Choroid plexus epithelial cell (primary cell): ENCODE measurements around the gene KRTAP12-2.
"Not testable (repeated sequence)": the region's sequence is repeated elsewhere in the genome, so short reads cannot be mapped to it uniquely, and the experiment has no call there.

Experiments used
- DNase-seq: peaks from one replicate; pipeline ENCODE4 v3.0.0-alpha.2; 2010; ENCODE audit warnings: low read depth
- H3K4me3 ChIP-seq: 2 replicates; pipeline ENCODE4 v1.5.1; 2011; ENCODE audit warnings: low read depth, mild to moderate bottlenecking, control low read depth, low read length, moderate library complexity
- TF ChIP-seq, protein P1 (sequence below): conservative IDR thresholded peaks from 2 replicates; pipeline ENCODE4 v1.5.1; 2011; ENCODE audit warnings: low read depth, mild to moderate bottlenecking, control low read depth, inconsistent platforms, low read length, moderate library complexity

KRTAP12-2 gene

DNA sequence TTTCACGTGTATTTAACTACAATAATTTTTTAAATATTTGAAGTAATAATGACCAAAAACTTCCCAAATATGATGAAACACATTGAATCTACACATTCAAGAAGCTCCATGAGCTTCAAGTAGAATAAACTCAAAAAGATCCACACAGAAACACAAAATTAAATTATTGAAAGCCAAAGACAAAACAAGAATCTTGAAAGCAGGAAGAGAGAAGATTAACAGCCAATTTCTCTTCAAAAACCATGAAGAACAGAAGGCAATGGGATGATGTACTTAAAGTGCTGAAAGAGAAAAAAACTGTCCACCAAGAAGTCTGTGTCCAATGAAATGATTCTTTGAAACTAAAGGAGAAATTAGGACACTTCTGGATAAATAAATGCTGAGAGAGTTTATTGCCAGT lies 34.7 kb downstream of the KRTAP12-2 start:
- TF ChIP-seq, protein P1, sequence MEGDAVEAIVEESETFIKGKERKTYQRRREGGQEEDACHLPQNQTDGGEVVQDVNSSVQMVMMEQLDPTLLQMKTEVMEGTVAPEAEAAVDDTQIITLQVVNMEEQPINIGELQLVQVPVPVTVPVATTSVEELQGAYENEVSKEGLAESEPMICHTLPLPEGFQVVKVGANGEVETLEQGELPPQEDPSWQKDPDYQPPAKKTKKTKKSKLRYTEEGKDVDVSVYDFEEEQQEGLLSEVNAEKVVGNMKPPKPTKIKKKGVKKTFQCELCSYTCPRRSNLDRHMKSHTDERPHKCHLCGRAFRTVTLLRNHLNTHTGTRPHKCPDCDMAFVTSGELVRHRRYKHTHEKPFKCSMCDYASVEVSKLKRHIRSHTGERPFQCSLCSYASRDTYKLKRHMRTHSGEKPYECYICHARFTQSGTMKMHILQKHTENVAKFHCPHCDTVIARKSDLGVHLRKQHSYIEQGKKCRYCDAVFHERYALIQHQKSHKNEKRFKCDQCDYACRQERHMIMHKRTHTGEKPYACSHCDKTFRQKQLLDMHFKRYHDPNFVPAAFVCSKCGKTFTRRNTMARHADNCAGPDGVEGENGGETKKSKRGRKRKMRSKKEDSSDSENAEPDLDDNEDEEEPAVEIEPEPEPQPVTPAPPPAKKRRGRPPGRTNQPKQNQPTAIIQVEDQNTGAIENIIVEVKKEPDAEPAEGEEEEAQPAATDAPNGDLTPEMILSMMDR: no peak
- DNase-seq: no peak

DNA sequence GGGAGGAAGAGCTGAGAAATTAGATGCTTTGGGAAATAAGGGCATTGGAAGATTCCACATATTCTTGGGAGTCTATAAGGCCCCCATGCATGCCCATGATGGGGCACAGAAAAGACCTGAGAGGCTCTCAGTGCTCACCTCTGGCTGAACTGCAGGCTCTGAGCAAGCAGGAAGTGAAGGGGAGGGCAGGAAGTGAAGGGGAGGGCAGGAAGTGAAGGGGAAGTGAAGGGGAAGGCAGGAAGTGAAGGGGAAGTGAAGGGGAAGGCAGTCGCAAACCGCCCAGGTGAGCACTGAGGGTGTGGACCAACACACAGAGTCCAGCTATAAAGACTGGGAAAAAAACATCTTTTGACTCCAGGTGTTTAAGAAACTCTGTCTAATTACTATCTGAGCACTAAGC lies 36.3 kb downstream of the KRTAP12-2 start:
- DNase-seq: no peak
- TF ChIP-seq, protein P1: no peak
- no peak overlapping the region for H3K4me3 ChIP-seq

More for the DNA sequence above, 34.7 kb downstream of the KRTAP12-2 start:
- H3K4me3 ChIP-seq: no peak overlapping the region

DNA sequence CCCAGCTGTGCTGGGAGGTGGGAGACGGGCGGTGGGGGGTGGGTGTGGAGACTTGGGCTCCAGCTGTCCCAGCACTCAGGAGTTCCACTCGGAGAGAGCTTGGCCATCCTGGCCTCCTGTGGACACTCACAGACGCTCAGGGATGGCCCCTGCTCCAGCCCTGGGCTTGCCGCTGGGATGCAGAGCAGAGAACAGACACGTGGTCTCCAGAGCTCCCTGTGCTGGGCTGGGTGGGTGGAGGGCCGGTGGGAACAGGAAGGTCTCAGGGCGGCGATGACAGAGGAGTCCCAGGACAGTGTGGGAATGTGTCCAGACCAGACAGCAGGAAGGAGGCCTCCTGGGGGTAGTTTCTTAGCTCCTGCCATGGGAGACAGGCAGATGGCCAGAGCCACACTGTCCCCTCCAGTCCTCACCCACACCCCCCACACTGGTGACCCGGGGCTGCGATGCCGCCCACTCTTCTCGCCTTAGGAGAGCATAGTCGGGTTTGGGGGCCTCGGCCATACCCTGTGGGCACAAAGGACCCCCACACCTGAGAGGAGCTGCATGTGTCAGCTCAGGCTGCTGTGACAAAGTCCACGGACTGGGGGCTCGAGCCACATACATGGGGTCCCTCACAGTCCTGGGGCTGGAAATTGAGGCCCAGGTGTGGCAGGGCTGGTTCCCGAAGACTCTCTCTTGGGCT lies 37.9 kb downstream of the KRTAP12-2 start:
- no peak for DNase-seq
- TF ChIP-seq, protein P1: no peak

DNA sequence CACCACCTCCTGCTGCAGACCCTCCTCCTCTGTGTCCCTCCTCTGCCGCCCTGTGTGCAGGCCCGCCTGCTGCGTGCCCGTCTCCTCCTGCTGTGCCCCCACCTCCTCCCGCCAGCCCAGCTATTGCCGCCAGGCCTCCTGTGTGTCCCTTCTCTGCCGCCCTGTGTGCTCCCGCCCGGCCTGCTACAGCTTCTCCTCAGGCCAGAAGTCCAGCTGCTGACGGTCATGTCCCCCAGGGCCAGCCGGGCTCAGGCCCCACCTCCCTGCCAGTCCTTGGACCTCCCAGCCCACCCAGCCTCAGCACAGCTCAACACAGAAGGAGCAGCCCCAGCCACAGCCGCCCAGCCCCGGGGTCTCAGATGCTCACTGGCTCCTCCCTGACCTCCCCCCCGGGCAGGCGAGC lies 38.9 kb downstream of the KRTAP12-2 start:
- not testable (repeated sequence) for H3K4me3 ChIP-seq, DNase-seq

More for the DNA sequence above, 37.9 kb downstream of the KRTAP12-2 start:
- no peak overlapping the region for H3K4me3 ChIP-seq

DNA sequence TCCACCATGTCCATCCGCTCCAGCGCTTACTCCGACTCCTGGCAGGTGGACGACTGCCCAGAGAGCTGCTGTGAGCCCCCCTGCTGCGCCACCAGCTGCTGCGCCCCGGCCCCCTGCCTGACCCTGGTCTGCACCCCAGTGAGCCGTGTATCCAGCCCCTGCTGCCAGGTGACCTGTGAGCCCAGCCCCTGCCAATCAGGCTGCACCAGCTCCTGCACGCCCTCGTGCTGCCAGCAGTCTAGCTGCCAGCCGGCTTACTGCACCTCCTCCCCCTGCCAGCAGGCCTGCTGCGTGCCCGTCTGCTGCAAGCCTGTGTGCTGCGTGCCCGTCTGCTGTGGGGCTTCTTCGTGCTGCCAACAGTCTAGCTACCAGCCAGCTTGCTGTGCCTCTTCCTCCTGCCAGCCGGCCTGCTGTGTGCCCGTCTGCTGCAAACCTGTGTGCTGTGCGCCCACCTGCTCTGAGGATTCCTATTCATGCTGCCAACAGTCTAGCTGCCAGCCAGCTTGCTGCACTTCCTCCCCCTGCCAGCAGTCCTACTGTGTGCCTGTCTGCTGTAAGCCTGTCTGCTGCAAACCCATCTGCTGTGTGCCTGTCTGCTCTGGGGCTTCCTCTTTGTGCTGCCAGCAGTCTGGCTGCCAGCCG lies 39.4 kb downstream of the KRTAP12-2 start:
- H3K4me3 ChIP-seq, DNase-seq: not testable (repeated sequence)

DNA sequence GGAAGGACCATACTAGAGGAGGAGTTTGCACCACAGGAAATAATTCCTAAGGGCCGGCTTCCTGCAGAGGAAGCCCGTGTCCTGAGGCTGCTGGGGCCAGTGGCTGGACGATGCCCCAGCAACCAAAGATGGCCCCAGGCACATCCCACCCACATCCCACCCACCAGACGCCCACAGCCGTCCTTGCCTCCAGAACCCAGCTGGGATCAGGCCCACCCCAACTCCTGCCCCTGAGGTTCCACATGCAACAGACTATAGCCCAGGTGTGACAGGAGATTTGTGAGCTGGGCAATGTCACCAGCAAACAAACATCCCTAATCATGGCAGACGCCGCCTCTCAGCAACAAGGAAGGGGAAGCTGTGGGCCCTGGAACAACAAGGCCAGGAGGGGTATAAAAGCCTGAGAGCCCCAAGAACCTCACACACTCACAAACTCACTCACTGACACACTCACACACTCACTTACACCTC lies 40.0 kb downstream of the KRTAP12-2 start, which contains the start of gene KRTAP10-9:
Gene KRTAP10-9 (plus strand): TSS at position 421 of the 471 bp plus-strand sequence. CDS start 79 bp downstream, outside the sequence.
- TF ChIP-seq, protein P1: no peak
- H3K4me3 ChIP-seq: no peak within 1 kb of the TSS
- no peak for DNase-seq

DNA sequence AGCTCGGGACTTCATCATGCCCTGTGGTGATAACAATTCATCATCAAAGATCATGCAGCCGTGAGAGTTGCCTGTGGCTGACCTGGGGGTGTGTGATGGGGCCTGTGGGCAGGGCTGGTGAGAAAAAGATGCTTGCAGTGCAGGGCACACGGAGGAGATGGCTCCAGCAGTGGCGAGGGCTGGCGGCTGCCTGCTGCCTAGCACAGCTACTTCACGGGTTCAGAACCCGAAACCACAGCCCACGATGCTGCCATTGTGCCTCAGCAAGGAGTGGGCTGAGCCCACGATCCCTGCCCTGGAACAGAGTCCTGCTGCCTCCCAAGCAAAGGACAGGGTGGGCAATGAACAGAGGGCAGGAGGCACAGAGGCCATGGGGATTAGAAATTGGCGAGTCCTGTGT lies 40.5 kb downstream of the KRTAP12-2 start:
- TF ChIP-seq, protein P1: no peak
- H3K4me3 ChIP-seq: no peak overlapping the region
- no peak for DNase-seq

DNA sequence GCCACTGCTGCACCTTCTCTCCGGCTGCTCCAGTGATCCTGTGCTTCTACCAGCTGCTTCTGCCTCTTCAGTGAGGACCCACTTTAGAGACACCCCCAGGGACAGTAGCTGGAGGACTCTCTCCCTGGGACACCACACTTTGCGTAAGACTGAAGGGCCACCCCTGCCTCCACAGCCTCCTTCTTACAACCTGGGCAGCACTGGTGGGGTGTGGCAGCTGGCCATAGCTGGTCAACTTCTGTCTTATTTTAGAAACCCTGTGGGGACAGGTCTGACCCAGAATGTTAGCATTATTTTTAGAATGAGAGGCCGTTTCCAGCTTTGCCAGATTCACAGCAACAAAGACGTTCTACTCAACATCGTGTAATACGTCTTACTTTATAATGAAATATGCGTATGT lies 41.0 kb downstream of the KRTAP12-2 start:
- H3K4me3 ChIP-seq: no peak overlapping the region
- DNase-seq: no peak
- TF ChIP-seq, protein P1: no peak
